ENCODE measurements around the gene FAM222B.
"Not testable (repeated sequence)": the region's sequence is repeated elsewhere in the genome, so short reads cannot be mapped to it uniquely, and the experiment has no call there.

Gene FAM222B

GRCh38 chr17:28725660-28726225 is 116.8 kb downstream of the FAM222B start:
- Histone ChIP-seq H3K27me3 (ENCODE audit: insufficient read depth, low read length) (no peaks in the 10 kb centered on the region), H3K9me3 (ENCODE audit: insufficient read depth, low read depth, low read length) (no peaks in the 10 kb centered on the region), H3K27ac (ENCODE audit: low read length) (peak overlapping the region; percentile 39), H3K4me1 (ENCODE audit: insufficient read depth, low read length) (peaks cover 10% of the 10 kb centered on the region; the same call in 1 of the 2 replicates), H3K36me3 (ENCODE audit: insufficient read depth, low read depth, low read length) (peaks cover 41% of the 10 kb centered on the region), H3K9ac (ENCODE audit: low read depth, low read length) (peak overlapping the region; percentile 85), H3K4me3 (ENCODE audit: low read length) (peak overlapping the region; percentile 73)

- Histone ChIP-seq H3K4me3 (ENCODE audit: low read length) (peak overlapping the region; percentile 73), H3K27ac (ENCODE audit: low read length) (peak overlapping the region; percentile 39), H3K27me3 (ENCODE audit: insufficient read depth, low read length) (no peaks in the 10 kb centered on the region), H3K9ac (ENCODE audit: low read depth, low read length) (peak overlapping the region; percentile 85), H3K4me1 (ENCODE audit: insufficient read depth, low read length) (peaks cover 10% of the 10 kb centered on the region; the same call in 1 of the 2 replicates), H3K36me3 (ENCODE audit: insufficient read depth, low read depth, low read length) (peaks cover 47% of the 10 kb centered on the region), H3K9me3 (ENCODE audit: insufficient read depth, low read depth, low read length) (no peaks in the 10 kb centered on the region)
Measured at GRCh38 chr17:28725166-28725659, 117.4 kb downstream of the FAM222B start.

- H3K9me3 ChIP-seq (ENCODE audit: insufficient read depth, low read depth, low read length): no peaks in the 10 kb centered on the region
- H3K27ac ChIP-seq (ENCODE audit: low read length): peak overlapping the region; percentile 39
- no peaks in the 10 kb centered on the region for H3K27me3 ChIP-seq (ENCODE audit: insufficient read depth, low read length)
- H3K4me3 ChIP-seq (ENCODE audit: low read length): peak overlapping the region; percentile 73
- peaks cover 49% of the 10 kb centered on the region for H3K36me3 ChIP-seq (ENCODE audit: insufficient read depth, low read depth, low read length)
- peak overlapping the region; percentile 85 for H3K9ac ChIP-seq (ENCODE audit: low read depth, low read length)
- peaks cover 10% of the 10 kb centered on the region; the same call in 1 of the 2 replicates for H3K4me1 ChIP-seq (ENCODE audit: insufficient read depth, low read length)
Measured at GRCh38 chr17:28724500-28725165, 118.0 kb downstream of the FAM222B start.

- H3K27ac ChIP-seq (ENCODE audit: low read length); H3K27me3 ChIP-seq (ENCODE audit: insufficient read depth, low read length); H3K4me1 ChIP-seq (ENCODE audit: insufficient read depth, low read length); H3K9me3 ChIP-seq (ENCODE audit: insufficient read depth, low read depth, low read length): not testable (repeated sequence)
- H3K4me3 ChIP-seq (ENCODE audit: low read length): peak overlapping the region; percentile 73; the same call in 1 of the 2 replicates
- peaks cover 49% of the 10 kb centered on the region for H3K36me3 ChIP-seq (ENCODE audit: insufficient read depth, low read depth, low read length)
- peak overlapping the region; percentile 85; the same call in 1 of the 2 replicates for H3K9ac ChIP-seq (ENCODE audit: low read depth, low read length)
Measured at GRCh38 chr17:28723836-28724499, 118.6 kb downstream of the FAM222B start.

- Histone ChIP-seq H3K27me3 (ENCODE audit: insufficient read depth, low read length) (no peaks in the 10 kb centered on the region), H3K36me3 (ENCODE audit: insufficient read depth, low read depth, low read length) (peaks cover 49% of the 10 kb centered on the region), H3K4me1 (ENCODE audit: insufficient read depth, low read length) (peaks cover 10% of the 10 kb centered on the region; the same call in 1 of the 2 replicates), H3K4me3 (ENCODE audit: low read length) (peak overlapping the region; percentile 40; the same call in 1 of the 2 replicates), H3K9ac (ENCODE audit: low read depth, low read length) (no peak overlapping the region; the same call in 1 of the 2 replicates), H3K27ac (ENCODE audit: low read length) (no peak overlapping the region), H3K9me3 (ENCODE audit: insufficient read depth, low read depth, low read length) (no peaks in the 10 kb centered on the region)
Measured at GRCh38 chr17:28723159-28723835, 119.3 kb downstream of the FAM222B start.

GRCh38 chr17:28722417-28723158 is 120.0 kb downstream of the FAM222B start:
- H3K9me3 ChIP-seq (ENCODE audit: insufficient read depth, low read depth, low read length): no peaks in the 10 kb centered on the region
- H3K4me1 ChIP-seq (ENCODE audit: insufficient read depth, low read length): peaks cover 10% of the 10 kb centered on the region; the same call in 1 of the 2 replicates
- H3K9ac ChIP-seq (ENCODE audit: low read depth, low read length): peak overlapping the region; percentile 44; the same call in 1 of the 2 replicates
- H3K27me3 ChIP-seq (ENCODE audit: insufficient read depth, low read length): no peaks in the 10 kb centered on the region
- peaks cover 49% of the 10 kb centered on the region for H3K36me3 ChIP-seq (ENCODE audit: insufficient read depth, low read depth, low read length)
- H3K27ac ChIP-seq (ENCODE audit: low read length): no peak overlapping the region
- peak overlapping the region; percentile 49 for H3K4me3 ChIP-seq (ENCODE audit: low read length)

- Histone ChIP-seq H3K36me3 (ENCODE audit: insufficient read depth, low read depth, low read length) (peaks cover 51% of the 10 kb centered on the region), H3K4me1 (ENCODE audit: insufficient read depth, low read length) (peaks cover 15% of the 10 kb centered on the region)
Measured at GRCh38 chr17:28720997-28721329, 121.6 kb downstream of the FAM222B start.

GRCh38 chr17:28720247-28720996 is 122.2 kb downstream of the FAM222B start:
- peak overlapping the region; percentile 90 for H3K9ac ChIP-seq (ENCODE audit: low read depth, low read length)
- no peaks in the 10 kb centered on the region for H3K27me3 ChIP-seq (ENCODE audit: insufficient read depth, low read length)
- peak overlapping the region; percentile 29 for H3K27ac ChIP-seq (ENCODE audit: low read length)
- peak overlapping the region; percentile 82 for H3K4me3 ChIP-seq (ENCODE audit: low read length)
- no peaks in the 10 kb centered on the region for H3K9me3 ChIP-seq (ENCODE audit: insufficient read depth, low read depth, low read length)
- peaks cover 56% of the 10 kb centered on the region for H3K36me3 ChIP-seq (ENCODE audit: insufficient read depth, low read depth, low read length)
- peaks cover 18% of the 10 kb centered on the region for H3K4me1 ChIP-seq (ENCODE audit: insufficient read depth, low read length)

More at GRCh38 chr17:28720997-28721329, 121.6 kb downstream of the FAM222B start:
- H3K27ac ChIP-seq (ENCODE audit: low read length); H3K9me3 ChIP-seq (ENCODE audit: insufficient read depth, low read depth, low read length); H3K27me3 ChIP-seq (ENCODE audit: insufficient read depth, low read length): not testable (repeated sequence)
- H3K4me3 ChIP-seq (ENCODE audit: low read length): peak overlapping the region; percentile 82
- H3K9ac ChIP-seq (ENCODE audit: low read depth, low read length): peak overlapping the region; percentile 90

- peak overlapping the region; percentile 87 for H3K27ac ChIP-seq (ENCODE audit: low read length)
- peaks cover 60% of the 10 kb centered on the region for H3K36me3 ChIP-seq (ENCODE audit: insufficient read depth, low read depth, low read length)
- H3K9ac ChIP-seq (ENCODE audit: low read depth, low read length): peak overlapping the region; percentile 90
- no peaks in the 10 kb centered on the region for H3K27me3 ChIP-seq (ENCODE audit: insufficient read depth, low read length)
- peaks cover 20% of the 10 kb centered on the region for H3K4me1 ChIP-seq (ENCODE audit: insufficient read depth, low read length)
- H3K4me3 ChIP-seq (ENCODE audit: low read length): peak overlapping the region; percentile 82
- no peaks in the 10 kb centered on the region for H3K9me3 ChIP-seq (ENCODE audit: insufficient read depth, low read depth, low read length)
Measured at GRCh38 chr17:28719021-28719433, 123.6 kb downstream of the FAM222B start.

- H3K9me3 ChIP-seq (ENCODE audit: insufficient read depth, low read depth, low read length): no peaks in the 10 kb centered on the region
- H3K4me3 ChIP-seq (ENCODE audit: low read length): peak overlapping the region; percentile 82
- H3K4me1 ChIP-seq (ENCODE audit: insufficient read depth, low read length): peaks cover 20% of the 10 kb centered on the region
- H3K9ac ChIP-seq (ENCODE audit: low read depth, low read length): peak overlapping the region; percentile 82
- peak overlapping the region; percentile 66 for H3K27ac ChIP-seq (ENCODE audit: low read length)
- peaks cover 59% of the 10 kb centered on the region for H3K36me3 ChIP-seq (ENCODE audit: insufficient read depth, low read depth, low read length)
- no peaks in the 10 kb centered on the region for H3K27me3 ChIP-seq (ENCODE audit: insufficient read depth, low read length)
Measured at GRCh38 chr17:28718333-28719020, 124.1 kb downstream of the FAM222B start.
